Smooth muscle cell (in vitro differentiated cells): Measurements from ENCODE around the gene RNF227. TPM values are rescaled to one million over a fixed set of nuclear protein-coding genes. Genes with fewer than 3 reads are reported as not detected.

Source experiments
- DNase-seq: peaks from one replicate; lab custom pipeline; 2025; ENCODE audit not compliant: unreplicated experiment; lab: John Stamatoyannopoulos, UW
- H2AFZ ChIP-seq: fragments of 200-600 bp; sonication (generic); 2 replicates; pipeline ENCODE4 v1.6.0; 2016; ENCODE audit warnings: antibody characterized with exemption, low read depth, mild to moderate bottlenecking
- H3F3A ChIP-seq: fragments of 200-600 bp; sonication (generic); 2 replicates; pipeline ENCODE4 v1.6.0; 2017; ENCODE audit warnings: antibody characterized with exemption, low read depth
- H3K27ac ChIP-seq: fragments of 200-600 bp; sonication (generic); 2 replicates; pipeline ENCODE4 v1.5.1; 2016; ENCODE audit warnings: low read depth, mild to moderate bottlenecking
- H3K27me3 ChIP-seq: fragments of 200-600 bp; sonication (generic); 2 replicates; pipeline ENCODE4 v1.6.1; 2016; ENCODE audit warnings: low read depth, mild to moderate bottlenecking
- H3K36me3 ChIP-seq: fragments of 200-600 bp; sonication (generic); 2 replicates; pipeline ENCODE4 v1.5.1; 2016; ENCODE audit warnings: low read depth
- H3K4me1 ChIP-seq: fragments of 200-600 bp; sonication (generic); 2 replicates; pipeline ENCODE4 v1.5.1; 2016; ENCODE audit warnings: low read depth
- H3K4me2 ChIP-seq: fragments of 200-600 bp; sonication (generic); 2 replicates; pipeline ENCODE4 v1.6.0; 2016; ENCODE audit warnings: mild to moderate bottlenecking
- H3K4me3 ChIP-seq: fragments of 200-600 bp; sonication (generic); 2 replicates; pipeline ENCODE4 v1.5.1; 2016; ENCODE audit warnings: mild to moderate bottlenecking
- H3K79me2 ChIP-seq: fragments of 200-600 bp; sonication (generic); 2 replicates; pipeline ENCODE4 v1.6.0; 2016; ENCODE audit warnings: low read depth, mild to moderate bottlenecking
- H3K9ac ChIP-seq: fragments of 200-600 bp; sonication (generic); 2 replicates; pipeline ENCODE4 v1.6.0; 2016; ENCODE audit warnings: low read depth
- H3K9me3 ChIP-seq: fragments of 200-600 bp; sonication (generic); replicated peaks from 2 replicates; pipeline ENCODE4 v1.5.1; 2016; ENCODE audit warnings: low read depth
- H4K20me1 ChIP-seq: fragments of 200-600 bp; sonication (generic); 2 replicates; pipeline ENCODE4 v1.6.0; 2016; ENCODE audit warnings: low read depth
- WGBS: methylation state at CpG from one replicate; pipeline ENCODE4 v1.1.7; 2016; ENCODE audit warnings: low lambda C conversion rate; 5-methylcytosine and 5-hydroxymethylcytosine counted together
- polyA plus RNA-seq: library from polyadenylated mRNA; unstranded; fragments of >200 nt; fragmentation: Nextera tagmentation; extraction: Ambion mirVana; gene quantifications from 2 replicates; pipeline ENCODE4 v1.2.1, GENCODE V29; 2016
- total RNA-seq: library from RNA; depleted of rRNA; stranded (reverse); fragments of >200 nt; gene quantifications from 2 replicates; pipeline ENCODE4 v1.2.3, GENCODE V29; 2014
- TF ChIP-seq, protein P1 (sequence below): fragments of 200-600 bp; sonication (generic); IDR thresholded peaks from 2 replicates; pipeline ENCODE4 v1.5.1; 2017; ENCODE audit warnings: borderline replicate concordance, mild to moderate bottlenecking, antibody characterized with exemption; ENCODE audit not compliant: insufficient read depth, poor library complexity, severe bottlenecking

The RNF227 gene
- total and polyA plus RNA-seq, 2 experiments from 2014 or later: 3.4 to 3.5 TPM

DNA sequence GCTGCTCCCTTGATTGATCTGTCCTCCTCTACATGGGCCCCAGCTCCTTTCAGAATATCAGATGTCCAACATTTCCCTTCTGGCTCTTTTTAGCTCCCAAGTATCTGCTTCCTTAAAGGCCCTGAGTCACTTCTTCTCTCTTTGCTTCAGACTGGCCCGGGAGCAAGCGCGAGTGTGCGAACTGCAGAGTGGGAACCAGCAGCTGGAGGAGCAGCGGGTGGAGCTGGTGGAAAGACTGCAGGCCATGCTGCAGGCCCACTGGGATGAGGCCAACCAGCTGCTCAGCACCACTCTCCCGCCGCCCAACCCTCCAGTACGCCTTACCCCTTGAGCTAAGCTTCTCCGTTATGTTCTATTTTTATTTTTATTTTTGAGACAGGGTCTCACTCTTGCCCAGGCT, 28.2 kb upstream of the RNF227 start:
- no peak for DNase-seq
- H3K4me2 ChIP-seq: no peak overlapping the region
- H3K9ac ChIP-seq: no peak overlapping the region
- H3K4me1 ChIP-seq: no peaks in the 10 kb centered on the region
- no peak overlapping the region for H3K27ac ChIP-seq
- no peaks in the 10 kb centered on the region for H3K27me3 ChIP-seq
- 96% methylated on average over 9 of the region's 9 CpGs for WGBS
- H3K79me2 ChIP-seq: no peaks in the 10 kb centered on the region
- no peaks in the 10 kb centered on the region for H4K20me1 ChIP-seq
- no peaks in the 10 kb centered on the region for H3K9me3 ChIP-seq
- H3K36me3 ChIP-seq: peaks cover 26% of the 10 kb centered on the region
- no peak overlapping the region for H3K4me3 ChIP-seq
- no peak overlapping the region for H2AFZ ChIP-seq
- no peaks in the 10 kb centered on the region for H3F3A ChIP-seq
- TF ChIP-seq, protein P1, sequence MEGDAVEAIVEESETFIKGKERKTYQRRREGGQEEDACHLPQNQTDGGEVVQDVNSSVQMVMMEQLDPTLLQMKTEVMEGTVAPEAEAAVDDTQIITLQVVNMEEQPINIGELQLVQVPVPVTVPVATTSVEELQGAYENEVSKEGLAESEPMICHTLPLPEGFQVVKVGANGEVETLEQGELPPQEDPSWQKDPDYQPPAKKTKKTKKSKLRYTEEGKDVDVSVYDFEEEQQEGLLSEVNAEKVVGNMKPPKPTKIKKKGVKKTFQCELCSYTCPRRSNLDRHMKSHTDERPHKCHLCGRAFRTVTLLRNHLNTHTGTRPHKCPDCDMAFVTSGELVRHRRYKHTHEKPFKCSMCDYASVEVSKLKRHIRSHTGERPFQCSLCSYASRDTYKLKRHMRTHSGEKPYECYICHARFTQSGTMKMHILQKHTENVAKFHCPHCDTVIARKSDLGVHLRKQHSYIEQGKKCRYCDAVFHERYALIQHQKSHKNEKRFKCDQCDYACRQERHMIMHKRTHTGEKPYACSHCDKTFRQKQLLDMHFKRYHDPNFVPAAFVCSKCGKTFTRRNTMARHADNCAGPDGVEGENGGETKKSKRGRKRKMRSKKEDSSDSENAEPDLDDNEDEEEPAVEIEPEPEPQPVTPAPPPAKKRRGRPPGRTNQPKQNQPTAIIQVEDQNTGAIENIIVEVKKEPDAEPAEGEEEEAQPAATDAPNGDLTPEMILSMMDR: no peak

DNA sequence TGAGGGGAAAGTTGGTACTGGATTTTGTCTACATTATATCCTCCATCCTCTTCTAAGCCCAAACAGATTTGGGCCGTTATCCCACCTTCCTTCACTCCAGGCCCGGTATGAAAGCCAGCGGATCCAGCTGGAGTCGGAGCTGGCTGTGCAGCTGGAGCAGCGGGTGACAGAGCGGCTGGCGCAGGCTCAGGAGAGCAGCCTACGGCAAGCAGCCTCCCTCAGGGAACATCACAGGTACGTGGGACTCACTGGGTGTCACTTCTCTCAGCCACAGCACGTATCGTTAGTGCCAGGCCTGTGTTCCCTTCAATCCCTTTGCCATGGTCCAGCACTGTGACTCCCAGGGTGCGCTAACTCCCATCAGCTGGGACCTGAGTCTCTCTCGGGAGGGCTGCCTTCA, 27.2 kb upstream of the RNF227 start:
- no peak overlapping the region for H2AFZ ChIP-seq
- H3K27ac ChIP-seq: no peak overlapping the region
- H3K79me2 ChIP-seq: no peaks in the 10 kb centered on the region
- no peaks in the 10 kb centered on the region for H3K27me3 ChIP-seq
- DNase-seq: no peak
- no peak overlapping the region for H3K4me2 ChIP-seq
- no peak overlapping the region for H3K9ac ChIP-seq
- no peaks in the 10 kb centered on the region for H3K9me3 ChIP-seq
- H3K4me1 ChIP-seq: no peaks in the 10 kb centered on the region
- peaks cover 26% of the 10 kb centered on the region for H3K36me3 ChIP-seq
- H3K4me3 ChIP-seq: no peak overlapping the region
- no peaks in the 10 kb centered on the region for H4K20me1 ChIP-seq
- WGBS: 92% methylated on average over 13 of the region's 13 CpGs
- TF ChIP-seq, protein P1: no peak
- no peaks in the 10 kb centered on the region for H3F3A ChIP-seq

DNA sequence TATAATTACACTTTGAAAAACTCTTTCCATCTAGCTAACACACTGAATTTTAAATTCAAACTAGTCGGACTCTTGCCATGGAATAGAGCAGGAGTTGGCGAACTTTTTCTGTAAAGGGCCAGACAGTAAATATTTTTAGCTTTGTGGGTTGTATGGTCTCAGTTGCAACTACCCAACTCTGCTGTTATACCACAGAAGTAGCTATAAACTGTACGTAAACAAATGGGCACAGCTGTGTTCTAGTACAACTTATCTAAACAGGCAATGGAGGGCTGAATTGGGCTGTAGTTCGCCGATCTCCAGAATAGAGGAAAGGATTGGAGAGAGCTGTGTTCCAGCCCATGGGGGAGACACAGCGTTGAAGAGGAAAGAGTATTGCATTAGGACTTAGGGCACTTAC, 24.7 kb upstream of the RNF227 start:
- 93% methylated on average over 6 of the region's 6 CpGs for WGBS
- H3K4me2 ChIP-seq: no peak overlapping the region
- H3K9ac ChIP-seq: no peak overlapping the region
- no peaks in the 10 kb centered on the region for H3K79me2 ChIP-seq
- no peaks in the 10 kb centered on the region for H3F3A ChIP-seq
- no peak overlapping the region for H2AFZ ChIP-seq
- peaks cover 18% of the 10 kb centered on the region for H3K36me3 ChIP-seq
- H3K4me1 ChIP-seq: no peaks in the 10 kb centered on the region
- H4K20me1 ChIP-seq: no peaks in the 10 kb centered on the region
- H3K27ac ChIP-seq: no peak overlapping the region
- TF ChIP-seq, protein P1: no peak
- DNase-seq: no peak
- no peaks in the 10 kb centered on the region for H3K27me3 ChIP-seq
- no peak overlapping the region for H3K4me3 ChIP-seq
- H3K9me3 ChIP-seq: no peaks in the 10 kb centered on the region

DNA sequence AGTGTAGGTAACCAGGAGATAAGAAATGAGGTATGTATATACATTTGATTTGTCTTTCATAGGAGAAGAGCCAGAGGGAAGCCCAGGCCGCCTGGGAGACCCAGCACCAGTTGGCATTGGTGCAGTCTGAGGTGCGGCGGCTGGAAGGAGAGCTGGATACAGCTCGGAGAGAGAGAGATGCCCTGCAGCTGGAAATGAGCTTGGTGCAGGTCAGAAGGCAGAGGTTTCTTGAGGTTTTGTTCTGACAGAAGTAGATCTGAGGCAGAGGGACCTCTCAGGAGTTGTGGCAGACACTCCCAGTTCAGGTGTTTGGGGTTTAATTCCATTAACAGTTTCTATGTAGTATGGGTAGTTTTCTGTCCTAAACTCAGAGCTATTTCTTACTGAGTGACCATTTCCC, 23.9 kb upstream of the RNF227 start:
- H3K4me2 ChIP-seq: no peak overlapping the region
- WGBS: 96% methylated on average over 4 of the region's 4 CpGs
- no peak overlapping the region for H3K9ac ChIP-seq
- H3K27ac ChIP-seq: no peak overlapping the region
- H3K4me1 ChIP-seq: no peaks in the 10 kb centered on the region
- DNase-seq: no peak
- H3K27me3 ChIP-seq: no peaks in the 10 kb centered on the region
- H4K20me1 ChIP-seq: no peaks in the 10 kb centered on the region
- no peak overlapping the region for H2AFZ ChIP-seq
- no peak overlapping the region for H3K4me3 ChIP-seq
- no peaks in the 10 kb centered on the region for H3K79me2 ChIP-seq
- peaks cover 18% of the 10 kb centered on the region for H3K36me3 ChIP-seq
- TF ChIP-seq, protein P1: no peak
- H3K9me3 ChIP-seq: no peaks in the 10 kb centered on the region
- H3F3A ChIP-seq: no peaks in the 10 kb centered on the region
